K562 (cell line): ENCODE results near the gene LEO1. TPM values are rescaled to one million over a fixed set of nuclear protein-coding genes. Genes with fewer than 3 reads are reported as not detected.

Experiments used
- GTF2F1 ChIP-seq: IDR thresholded peaks from 2 replicates; pipeline ENCODE4 v1.6.1; 2011; ENCODE audit warnings: low read depth, low read length, improper control_type of control experiment
- NONO ChIP-seq, 2 experiments: fragments of 200-400 bp in 1 of 2; fragments of 450-650 bp in 1 of 2; formaldehyde crosslinking in 1 of 2; IDR thresholded peaks; 2 replicates each; pipeline ENCODE4 v1.6.1; 2017; ENCODE audit warnings: low read depth in 2 of 2, mild to moderate bottlenecking in 2 of 2, moderate library complexity in 2 of 2, low read length in 1 of 2
- SIN3A ChIP-seq, 2 experiments: fragments of 150-350 bp in 1 of 2; IDR thresholded peaks; 2 replicates each; pipeline ENCODE4 v1.6.1; 2011 to 2016; ENCODE audit warnings: borderline replicate concordance in 2 of 2, low read depth in 2 of 2, low read length in 2 of 2, mild to moderate bottlenecking in 2 of 2, moderate library complexity in 2 of 2; ENCODE audit not compliant: control insufficient read depth in 1 of 2
- SPI1 ChIP-seq: IDR thresholded peaks from 2 replicates; pipeline ENCODE4 v1.6.1; 2011; ENCODE audit warnings: low read depth, low read length, control low read depth, borderline replicate concordance
- ZNF224 ChIP-seq: sonication (generic); formaldehyde crosslinking; IDR thresholded peaks from 2 replicates; pipeline ENCODE4 v1.8.0; 2022; ENCODE audit warnings: mild to moderate bottlenecking, missing genetic modification reagents
- polyA plus RNA-seq, 8 experiments: library from polyadenylated mRNA; depleted of rRNA in 4 of 8; stranded (reverse) in 5 of 8; unstranded in 3 of 8; fragments of >200 nt; fragmentation: Nextera tagmentation in 2 of 8; fragmentation: Illumina TruSeq in 1 of 8; extraction: Ambion mirVana in 2 of 8; extraction: Trizol in 1 of 8; gene quantifications; 2 replicates each; pipeline versions ENCODE4 v1.2.1 to v1.2.3, GENCODE V29; 2011 to 2014; ENCODE audit warnings: inconsistent platforms in 1 of 8, missing spikeins in 1 of 8
- total RNA-seq, 7 experiments: library from RNA; depleted of rRNA in 6 of 7; stranded (reverse); fragments of >200 nt in 6 of 7; fragmentation: Illumina TruSeq in 2 of 7; extraction: Trizol in 2 of 7; gene quantifications; 2 replicates each; pipeline versions ENCODE4 v1.2.1 to v1.2.3, GENCODE V29; 2011 to 2021; ENCODE audit warnings: low replicate concordance in 1 of 7
- TF ChIP-seq, protein P1 (sequence below): fragments of 450-650 bp; IDR thresholded peaks from 2 replicates; pipeline ENCODE4 v1.6.1; 2016; ENCODE audit warnings: antibody characterized with exemption
- TF ChIP-seq, protein P2 (sequence below): fragments of 450-650 bp; IDR thresholded peaks from 2 replicates; pipeline ENCODE4 v1.6.1; 2018; ENCODE audit not compliant: partially characterized antibody
- TF ChIP-seq, protein P3 (sequence below): fragments of 450-650 bp; formaldehyde crosslinking; IDR thresholded peaks from 2 replicates; pipeline ENCODE4 v1.4.0; 2020; ENCODE audit warnings: mild to moderate bottlenecking
- TF ChIP-seq, protein P4 (sequence below): sonication (generic); formaldehyde crosslinking; IDR thresholded peaks from 2 replicates; pipeline ENCODE4 v1.8.1; 2023; ENCODE audit warnings: mild to moderate bottlenecking, missing genetic modification reagents
- TF ChIP-seq, protein P5 (sequence below): sonication (generic); formaldehyde crosslinking; IDR thresholded peaks from 2 replicates; pipeline ENCODE4 v1.8.0; 2023; ENCODE audit warnings: mild to moderate bottlenecking, missing genetic modification reagents
- TF ChIP-seq, protein P6 (sequence below): IDR thresholded peaks from 2 replicates; pipeline ENCODE4 v1.6.1; 2014; ENCODE audit warnings: antibody characterized with exemption

Gene LEO1
- total and polyA plus RNA-seq, 9 of the 15 experiments (the other 6 are each of a cell fraction or from before 2014, with no cell fraction given), result 8.4 to 48.3 (median 37.9) TPM

DNA sequence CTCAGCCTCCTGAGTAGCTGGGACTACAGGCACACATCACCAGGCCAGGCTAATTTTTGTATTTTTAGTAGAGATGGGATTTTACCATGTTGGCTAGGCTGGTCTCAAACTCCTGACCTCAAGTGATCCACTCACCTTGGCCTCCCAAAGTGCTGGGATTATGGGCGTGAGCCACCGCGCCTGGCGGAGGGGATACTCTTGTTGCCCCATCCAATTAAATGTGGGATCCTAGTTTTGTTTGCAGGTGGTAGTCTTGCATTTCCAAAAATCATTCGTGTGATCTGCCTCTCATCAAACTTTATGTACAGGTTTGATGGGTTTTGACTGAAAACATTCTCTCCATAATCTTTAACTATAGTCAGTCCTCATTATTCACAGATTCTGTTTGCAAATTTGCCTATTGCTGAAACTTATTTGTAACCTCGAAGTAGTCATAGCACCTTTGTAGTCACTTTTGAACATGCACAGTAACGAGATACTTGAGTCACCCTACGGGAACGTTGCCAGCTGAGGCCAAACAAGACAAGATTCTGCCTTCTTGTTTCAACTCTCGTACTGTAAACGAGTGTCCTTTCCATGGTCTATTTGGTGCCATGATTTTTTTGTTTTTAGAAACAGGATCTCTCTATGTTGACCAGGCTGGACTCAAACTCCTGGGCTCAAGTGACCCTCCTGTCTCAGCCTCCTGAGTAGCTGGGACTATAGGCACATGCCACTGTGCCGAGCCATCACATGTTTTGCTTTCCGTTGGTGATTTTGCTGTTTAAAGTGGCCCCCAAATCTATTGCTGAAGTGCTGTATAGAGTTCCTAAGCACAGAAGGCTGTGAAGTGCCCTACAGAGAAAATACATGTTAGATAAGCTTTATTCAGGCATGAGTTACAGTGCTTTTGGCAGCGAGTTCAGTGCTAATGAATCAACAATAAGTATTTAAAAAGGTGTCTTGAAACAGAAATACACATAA is 39.3 kb upstream of the LEO1 start (continued):
- TF ChIP-seq SPI1 (no peak), NONO (IDR thresholded peaks at IDR 0.05; ENCODE audit: low read depth in 2 of 2, low read length in 1 of 2) (no peak), GTF2F1 (no peak), SIN3A (IDR thresholded peaks at IDR 0.05; ENCODE audit: borderline replicate concordance in 2 of 2, control insufficient read depth in 1 of 2, low read depth in 2 of 2, low read length in 2 of 2) (no peak), ZNF224 (no peak)
- TF ChIP-seq, protein P1, sequence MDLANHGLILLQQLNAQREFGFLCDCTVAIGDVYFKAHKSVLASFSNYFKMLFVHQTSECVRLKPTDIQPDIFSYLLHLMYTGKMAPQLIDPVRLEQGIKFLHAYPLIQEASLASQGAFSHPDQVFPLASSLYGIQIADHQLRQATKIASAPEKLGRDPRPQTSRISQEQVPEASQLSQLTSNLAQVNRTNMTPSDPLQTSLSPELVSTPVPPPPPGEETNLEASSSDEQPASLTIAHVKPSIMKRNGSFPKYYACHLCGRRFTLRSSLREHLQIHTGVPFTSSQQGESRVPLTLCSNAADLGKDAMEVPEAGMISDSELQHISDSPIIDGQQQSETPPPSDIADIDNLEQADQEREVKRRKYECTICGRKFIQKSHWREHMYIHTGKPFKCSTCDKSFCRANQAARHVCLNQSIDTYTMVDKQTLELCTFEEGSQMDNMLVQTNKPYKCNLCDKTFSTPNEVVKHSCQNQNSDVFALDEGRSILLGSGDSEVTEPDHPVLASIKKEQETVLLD, result no peak
- TF ChIP-seq, protein P2, sequence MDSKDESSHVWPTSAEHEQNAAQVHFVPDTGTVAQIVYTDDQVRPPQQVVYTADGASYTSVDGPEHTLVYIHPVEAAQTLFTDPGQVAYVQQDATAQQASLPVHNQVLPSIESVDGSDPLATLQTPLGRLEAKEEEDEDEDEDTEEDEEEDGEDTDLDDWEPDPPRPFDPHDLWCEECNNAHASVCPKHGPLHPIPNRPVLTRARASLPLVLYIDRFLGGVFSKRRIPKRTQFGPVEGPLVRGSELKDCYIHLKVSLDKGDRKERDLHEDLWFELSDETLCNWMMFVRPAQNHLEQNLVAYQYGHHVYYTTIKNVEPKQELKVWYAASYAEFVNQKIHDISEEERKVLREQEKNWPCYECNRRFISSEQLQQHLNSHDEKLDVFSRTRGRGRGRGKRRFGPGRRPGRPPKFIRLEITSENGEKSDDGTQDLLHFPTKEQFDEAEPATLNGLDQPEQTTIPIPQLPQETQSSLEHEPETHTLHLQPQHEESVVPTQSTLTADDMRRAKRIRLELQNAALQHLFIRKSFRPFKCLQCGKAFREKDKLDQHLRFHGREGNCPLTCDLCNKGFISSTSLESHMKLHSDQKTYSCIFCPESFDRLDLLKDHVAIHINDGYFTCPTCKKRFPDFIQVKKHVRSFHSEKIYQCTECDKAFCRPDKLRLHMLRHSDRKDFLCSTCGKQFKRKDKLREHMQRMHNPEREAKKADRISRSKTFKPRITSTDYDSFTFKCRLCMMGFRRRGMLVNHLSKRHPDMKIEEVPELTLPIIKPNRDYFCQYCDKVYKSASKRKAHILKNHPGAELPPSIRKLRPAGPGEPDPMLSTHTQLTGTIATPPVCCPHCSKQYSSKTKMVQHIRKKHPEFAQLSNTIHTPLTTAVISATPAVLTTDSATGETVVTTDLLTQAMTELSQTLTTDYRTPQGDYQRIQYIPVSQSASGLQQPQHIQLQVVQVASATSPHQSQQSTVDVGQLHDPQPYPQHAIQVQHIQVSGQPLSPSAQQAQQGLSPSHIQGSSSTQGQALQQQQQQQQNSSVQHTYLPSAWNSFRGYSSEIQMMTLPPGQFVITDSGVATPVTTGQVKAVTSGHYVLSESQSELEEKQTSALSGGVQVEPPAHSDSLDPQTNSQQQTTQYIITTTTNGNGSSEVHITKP, result no peak
- TF ChIP-seq, protein P3, sequence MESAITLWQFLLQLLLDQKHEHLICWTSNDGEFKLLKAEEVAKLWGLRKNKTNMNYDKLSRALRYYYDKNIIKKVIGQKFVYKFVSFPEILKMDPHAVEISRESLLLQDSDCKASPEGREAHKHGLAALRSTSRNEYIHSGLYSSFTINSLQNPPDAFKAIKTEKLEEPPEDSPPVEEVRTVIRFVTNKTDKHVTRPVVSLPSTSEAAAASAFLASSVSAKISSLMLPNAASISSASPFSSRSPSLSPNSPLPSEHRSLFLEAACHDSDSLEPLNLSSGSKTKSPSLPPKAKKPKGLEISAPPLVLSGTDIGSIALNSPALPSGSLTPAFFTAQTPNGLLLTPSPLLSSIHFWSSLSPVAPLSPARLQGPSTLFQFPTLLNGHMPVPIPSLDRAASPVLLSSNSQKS (CRISPR knock-in tag), result no peak
- TF ChIP-seq, protein P4, sequence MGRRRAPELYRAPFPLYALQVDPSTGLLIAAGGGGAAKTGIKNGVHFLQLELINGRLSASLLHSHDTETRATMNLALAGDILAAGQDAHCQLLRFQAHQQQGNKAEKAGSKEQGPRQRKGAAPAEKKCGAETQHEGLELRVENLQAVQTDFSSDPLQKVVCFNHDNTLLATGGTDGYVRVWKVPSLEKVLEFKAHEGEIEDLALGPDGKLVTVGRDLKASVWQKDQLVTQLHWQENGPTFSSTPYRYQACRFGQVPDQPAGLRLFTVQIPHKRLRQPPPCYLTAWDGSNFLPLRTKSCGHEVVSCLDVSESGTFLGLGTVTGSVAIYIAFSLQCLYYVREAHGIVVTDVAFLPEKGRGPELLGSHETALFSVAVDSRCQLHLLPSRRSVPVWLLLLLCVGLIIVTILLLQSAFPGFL (CRISPR knock-in tag), result no peak
- TF ChIP-seq, protein P5, sequence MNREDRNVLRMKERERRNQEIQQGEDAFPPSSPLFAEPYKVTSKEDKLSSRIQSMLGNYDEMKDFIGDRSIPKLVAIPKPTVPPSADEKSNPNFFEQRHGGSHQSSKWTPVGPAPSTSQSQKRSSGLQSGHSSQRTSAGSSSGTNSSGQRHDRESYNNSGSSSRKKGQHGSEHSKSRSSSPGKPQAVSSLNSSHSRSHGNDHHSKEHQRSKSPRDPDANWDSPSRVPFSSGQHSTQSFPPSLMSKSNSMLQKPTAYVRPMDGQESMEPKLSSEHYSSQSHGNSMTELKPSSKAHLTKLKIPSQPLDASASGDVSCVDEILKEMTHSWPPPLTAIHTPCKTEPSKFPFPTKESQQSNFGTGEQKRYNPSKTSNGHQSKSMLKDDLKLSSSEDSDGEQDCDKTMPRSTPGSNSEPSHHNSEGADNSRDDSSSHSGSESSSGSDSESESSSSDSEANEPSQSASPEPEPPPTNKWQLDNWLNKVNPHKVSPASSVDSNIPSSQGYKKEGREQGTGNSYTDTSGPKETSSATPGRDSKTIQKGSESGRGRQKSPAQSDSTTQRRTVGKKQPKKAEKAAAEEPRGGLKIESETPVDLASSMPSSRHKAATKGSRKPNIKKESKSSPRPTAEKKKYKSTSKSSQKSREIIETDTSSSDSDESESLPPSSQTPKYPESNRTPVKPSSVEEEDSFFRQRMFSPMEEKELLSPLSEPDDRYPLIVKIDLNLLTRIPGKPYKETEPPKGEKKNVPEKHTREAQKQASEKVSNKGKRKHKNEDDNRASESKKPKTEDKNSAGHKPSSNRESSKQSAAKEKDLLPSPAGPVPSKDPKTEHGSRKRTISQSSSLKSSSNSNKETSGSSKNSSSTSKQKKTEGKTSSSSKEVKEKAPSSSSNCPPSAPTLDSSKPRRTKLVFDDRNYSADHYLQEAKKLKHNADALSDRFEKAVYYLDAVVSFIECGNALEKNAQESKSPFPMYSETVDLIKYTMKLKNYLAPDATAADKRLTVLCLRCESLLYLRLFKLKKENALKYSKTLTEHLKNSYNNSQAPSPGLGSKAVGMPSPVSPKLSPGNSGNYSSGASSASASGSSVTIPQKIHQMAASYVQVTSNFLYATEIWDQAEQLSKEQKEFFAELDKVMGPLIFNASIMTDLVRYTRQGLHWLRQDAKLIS, result no peak
- TF ChIP-seq, protein P6, sequence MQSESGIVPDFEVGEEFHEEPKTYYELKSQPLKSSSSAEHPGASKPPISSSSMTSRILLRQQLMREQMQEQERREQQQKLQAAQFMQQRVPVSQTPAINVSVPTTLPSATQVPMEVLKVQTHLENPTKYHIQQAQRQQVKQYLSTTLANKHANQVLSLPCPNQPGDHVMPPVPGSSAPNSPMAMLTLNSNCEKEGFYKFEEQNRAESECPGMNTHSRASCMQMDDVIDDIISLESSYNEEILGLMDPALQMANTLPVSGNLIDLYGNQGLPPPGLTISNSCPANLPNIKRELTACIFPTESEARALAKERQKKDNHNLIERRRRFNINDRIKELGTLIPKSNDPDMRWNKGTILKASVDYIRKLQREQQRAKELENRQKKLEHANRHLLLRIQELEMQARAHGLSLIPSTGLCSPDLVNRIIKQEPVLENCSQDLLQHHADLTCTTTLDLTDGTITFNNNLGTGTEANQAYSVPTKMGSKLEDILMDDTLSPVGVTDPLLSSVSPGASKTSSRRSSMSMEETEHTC, result no peak
